Muscle layer of duodenum (tissue), 2 donors: ENCODE results near the gene SPDYE6.

Experiments used
- H3K27ac ChIP-seq: one replicate; pipeline ENCODE4 v1.7.0; 2013; ENCODE audit warnings: mild to moderate bottlenecking, low read length
- H3K27me3 ChIP-seq: one replicate; pipeline ENCODE4 v1.7.0; 2013; ENCODE audit warnings: low read depth, mild to moderate bottlenecking, control low read depth, low read length
- H3K36me3 ChIP-seq, 2 donors: one replicate each; pipeline ENCODE4 v1.7.0; 2013; ENCODE audit warnings: low read length in 2 of 2, control low read depth in 1 of 2, mild to moderate bottlenecking in 1 of 2; ENCODE audit not compliant: insufficient read depth in 2 of 2, control insufficient read depth in 1 of 2
- H3K4me1 ChIP-seq, 2 donors: one replicate each; pipeline ENCODE4 v1.7.0; 2013; ENCODE audit warnings: low read length in 2 of 2, mild to moderate bottlenecking in 2 of 2, control low read depth in 1 of 2, moderate library complexity in 1 of 2; ENCODE audit not compliant: insufficient read depth in 2 of 2, control insufficient read depth in 1 of 2
- H3K4me3 ChIP-seq, 2 donors: one replicate each; pipeline ENCODE4 v1.7.0; 2013; ENCODE audit warnings: low read length in 2 of 2, low read depth in 1 of 2, mild to moderate bottlenecking in 1 of 2
- H3K9me3 ChIP-seq, 2 donors: one replicate each; pipeline ENCODE4 v1.7.0; 2013; ENCODE audit warnings: low read length in 2 of 2, control low read depth in 1 of 2, mild to moderate bottlenecking in 1 of 2; ENCODE audit not compliant: control insufficient read depth in 1 of 2
- donor health status: healthy.

SPDYE6 gene

DNA sequence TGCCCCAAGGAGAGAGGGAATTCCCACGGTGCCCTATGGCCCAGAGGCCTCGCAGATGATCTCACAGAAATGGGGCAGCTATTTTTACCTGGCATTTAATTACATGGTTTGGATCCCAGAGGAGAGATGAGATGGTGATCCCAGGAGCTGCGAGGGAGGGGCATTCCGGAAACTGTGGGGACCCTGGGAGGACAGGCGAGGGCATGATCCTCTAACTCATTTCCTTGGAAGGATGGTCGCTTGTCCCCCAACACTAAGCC, 60.1 kb downstream of the SPDYE6 start:
- no peaks in the 10 kb centered on the region for H3K9me3 ChIP-seq
- H3K36me3 ChIP-seq: no peaks in the 10 kb centered on the region
- H3K27me3 ChIP-seq: no peaks in the 10 kb centered on the region
- no peak overlapping the region for H3K27ac ChIP-seq
- peaks cover 0 to 6% of the 10 kb centered on the region in 2 donors for H3K4me1 ChIP-seq
- H3K4me3 ChIP-seq: no peak overlapping the region
